ENCODE results near the gene OBSL1.
A peak's percentile ranks its signal among the peaks of the same experiment; 100 is the strongest.

Gene OBSL1

GRCh38 chr2:219597552-219598307, 26.4 kb upstream of the OBSL1 start, which contains the start of gene STK11IP:
TSS of gene STK11IP (plus strand) at chr2:219597857. CDS start at chr2:219598120, 263 bp downstream.
- Histone ChIP-seq H3K4me1 (ENCODE audit: control insufficient read depth, insufficient read depth, low read length, poor library complexity, severe bottlenecking) (peaks cover 7% of the 10 kb centered on the region), H3K27me3 (replicated peaks; ENCODE audit: control insufficient read depth, insufficient read depth, low read length, poor library complexity, severe bottlenecking) (no peaks in the 10 kb centered on the region), H3K4me3 (ENCODE audit: insufficient read depth, low read depth, low read length, poor library complexity, severe bottlenecking) (peak within 1 kb of the TSS; percentile 93), H3K9me3 (ENCODE audit: control insufficient read depth, low read length) (no peaks in the 10 kb centered on the region), H3K27ac (ENCODE audit: insufficient read depth, low read length, poor library complexity, severe bottlenecking) (peak within 1 kb of the TSS; percentile 82), H3K36me3 (ENCODE audit: control insufficient read depth, insufficient read depth, low read length) (peaks cover 16% of the 10 kb centered on the region)
- peak; percentile 78 to 85 (median 81) for DNase-seq

DNA sequence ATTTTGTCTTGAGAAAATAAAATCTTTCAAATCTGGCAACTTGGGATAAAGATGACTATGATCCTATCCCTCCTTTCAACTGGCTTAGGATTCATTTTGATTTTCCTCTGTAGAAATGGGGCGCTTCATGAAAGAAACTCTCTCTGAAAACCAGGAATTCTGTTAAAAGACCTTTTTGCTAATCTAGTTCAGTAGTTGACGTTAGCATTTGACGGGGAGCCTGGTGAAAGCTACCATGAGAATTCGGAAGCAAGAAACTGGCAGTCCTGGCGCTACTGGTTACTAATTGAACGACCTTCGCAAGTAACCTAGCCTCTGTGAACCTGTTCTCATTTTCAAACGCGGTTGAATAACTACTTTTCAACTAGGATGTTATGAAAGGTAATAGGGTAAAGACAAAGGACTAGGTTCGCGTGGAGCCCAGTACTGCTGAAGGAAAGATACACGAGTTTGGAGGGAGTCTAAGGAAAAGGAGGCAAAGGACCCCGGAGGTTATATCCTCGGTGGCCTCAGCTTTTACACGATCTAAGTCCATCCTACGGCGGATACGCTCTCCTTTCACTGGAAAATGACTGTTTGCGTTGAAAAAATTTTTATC, 25.7 kb upstream of the OBSL1 start:
- H3K4me3 ChIP-seq (ENCODE audit: insufficient read depth, low read depth, low read length, poor library complexity, severe bottlenecking), result peak overlapping the region; percentile 93
- peaks cover 10% of the 10 kb centered on the region for H3K36me3 ChIP-seq (ENCODE audit: control insufficient read depth, insufficient read depth, low read length)
- DNase-seq, result no peak
- no peaks in the 10 kb centered on the region for H3K27me3 ChIP-seq (replicated peaks; ENCODE audit: control insufficient read depth, insufficient read depth, low read length, poor library complexity, severe bottlenecking)
- peak overlapping the region; percentile 82 for H3K27ac ChIP-seq (ENCODE audit: insufficient read depth, low read length, poor library complexity, severe bottlenecking)
- no peaks in the 10 kb centered on the region for H3K9me3 ChIP-seq (ENCODE audit: control insufficient read depth, low read length)
- H3K4me1 ChIP-seq (ENCODE audit: control insufficient read depth, insufficient read depth, low read length, poor library complexity, severe bottlenecking), result peaks cover 7% of the 10 kb centered on the region

GRCh38 chr2:219595256-219595655, 23.9 kb upstream of the OBSL1 start:
- Histone ChIP-seq H3K9me3 (ENCODE audit: control insufficient read depth, low read length) (no peaks in the 10 kb centered on the region), H3K36me3 (ENCODE audit: control insufficient read depth, insufficient read depth, low read length) (no peaks in the 10 kb centered on the region), H3K27ac (ENCODE audit: insufficient read depth, low read length, poor library complexity, severe bottlenecking) (no peak overlapping the region), H3K4me3 (ENCODE audit: insufficient read depth, low read depth, low read length, poor library complexity, severe bottlenecking) (no peak overlapping the region), H3K4me1 (ENCODE audit: control insufficient read depth, insufficient read depth, low read length, poor library complexity, severe bottlenecking) (peaks cover 7% of the 10 kb centered on the region), H3K27me3 (replicated peaks; ENCODE audit: control insufficient read depth, insufficient read depth, low read length, poor library complexity, severe bottlenecking) (no peaks in the 10 kb centered on the region)
- no peak for DNase-seq

DNA sequence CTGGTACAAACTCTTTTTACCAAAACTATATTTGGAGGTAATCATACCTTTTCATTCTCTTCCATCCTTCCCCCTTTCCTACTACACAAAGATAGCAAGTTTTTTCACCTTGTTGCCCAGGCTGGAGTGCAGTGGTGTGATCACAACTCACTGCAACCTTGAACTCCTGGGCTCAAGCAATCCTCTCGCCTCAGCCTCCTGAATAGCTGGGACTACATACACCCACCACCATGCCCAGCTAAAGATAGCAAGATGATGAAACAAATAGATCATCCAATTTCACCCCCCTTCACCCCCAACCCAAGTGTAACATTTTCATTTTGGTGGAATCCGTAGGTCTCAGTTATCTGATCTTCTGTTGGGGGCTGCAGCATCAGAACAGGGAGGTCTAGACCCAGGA, 21.8 kb upstream of the OBSL1 start:
- Histone ChIP-seq H3K4me1 (ENCODE audit: control insufficient read depth, insufficient read depth, low read length, poor library complexity, severe bottlenecking) (peaks cover 3% of the 10 kb centered on the region), H3K27me3 (replicated peaks; ENCODE audit: control insufficient read depth, insufficient read depth, low read length, poor library complexity, severe bottlenecking) (no peaks in the 10 kb centered on the region), H3K27ac (ENCODE audit: insufficient read depth, low read length, poor library complexity, severe bottlenecking) (no peak overlapping the region), H3K4me3 (ENCODE audit: insufficient read depth, low read depth, low read length, poor library complexity, severe bottlenecking) (no peak overlapping the region), H3K9me3 (ENCODE audit: control insufficient read depth, low read length) (no peaks in the 10 kb centered on the region), H3K36me3 (ENCODE audit: control insufficient read depth, insufficient read depth, low read length) (no peaks in the 10 kb centered on the region)
- DNase-seq, result no peak

GRCh38 chr2:219592736-219593135, 21.4 kb upstream of the OBSL1 start:
- H3K4me3 ChIP-seq (ENCODE audit: insufficient read depth, low read depth, low read length, poor library complexity, severe bottlenecking), result no peak overlapping the region
- no peak for DNase-seq

GRCh38 chr2:219591091-219591490, 19.8 kb upstream of the OBSL1 start:
- H3K4me3 ChIP-seq (ENCODE audit: insufficient read depth, low read depth, low read length, poor library complexity, severe bottlenecking), result no peak overlapping the region
- H3K36me3 ChIP-seq (ENCODE audit: control insufficient read depth, insufficient read depth, low read length), result no peaks in the 10 kb centered on the region
- H3K27ac ChIP-seq (ENCODE audit: insufficient read depth, low read length, poor library complexity, severe bottlenecking), result no peak overlapping the region
- H3K4me1 ChIP-seq (ENCODE audit: control insufficient read depth, insufficient read depth, low read length, poor library complexity, severe bottlenecking), result no peaks in the 10 kb centered on the region
- no peaks in the 10 kb centered on the region for H3K9me3 ChIP-seq (ENCODE audit: control insufficient read depth, low read length)
- no peak for DNase-seq
- no peaks in the 10 kb centered on the region for H3K27me3 ChIP-seq (replicated peaks; ENCODE audit: control insufficient read depth, insufficient read depth, low read length, poor library complexity, severe bottlenecking)

More at GRCh38 chr2:219592736-219593135, 21.4 kb upstream of the OBSL1 start:
- Histone ChIP-seq H3K9me3 (ENCODE audit: control insufficient read depth, low read length) (no peaks in the 10 kb centered on the region), H3K27me3 (replicated peaks; ENCODE audit: control insufficient read depth, insufficient read depth, low read length, poor library complexity, severe bottlenecking) (no peaks in the 10 kb centered on the region), H3K4me1 (ENCODE audit: control insufficient read depth, insufficient read depth, low read length, poor library complexity, severe bottlenecking) (no peaks in the 10 kb centered on the region), H3K36me3 (ENCODE audit: control insufficient read depth, insufficient read depth, low read length) (no peaks in the 10 kb centered on the region), H3K27ac (ENCODE audit: insufficient read depth, low read length, poor library complexity, severe bottlenecking) (no peak overlapping the region)

GRCh38 chr2:219581346-219581745, 10.0 kb upstream of the OBSL1 start:
- Histone ChIP-seq H3K4me3 (ENCODE audit: insufficient read depth, low read depth, low read length, poor library complexity, severe bottlenecking) (no peak overlapping the region), H3K27ac (ENCODE audit: insufficient read depth, low read length, poor library complexity, severe bottlenecking) (no peak overlapping the region)

DNA sequence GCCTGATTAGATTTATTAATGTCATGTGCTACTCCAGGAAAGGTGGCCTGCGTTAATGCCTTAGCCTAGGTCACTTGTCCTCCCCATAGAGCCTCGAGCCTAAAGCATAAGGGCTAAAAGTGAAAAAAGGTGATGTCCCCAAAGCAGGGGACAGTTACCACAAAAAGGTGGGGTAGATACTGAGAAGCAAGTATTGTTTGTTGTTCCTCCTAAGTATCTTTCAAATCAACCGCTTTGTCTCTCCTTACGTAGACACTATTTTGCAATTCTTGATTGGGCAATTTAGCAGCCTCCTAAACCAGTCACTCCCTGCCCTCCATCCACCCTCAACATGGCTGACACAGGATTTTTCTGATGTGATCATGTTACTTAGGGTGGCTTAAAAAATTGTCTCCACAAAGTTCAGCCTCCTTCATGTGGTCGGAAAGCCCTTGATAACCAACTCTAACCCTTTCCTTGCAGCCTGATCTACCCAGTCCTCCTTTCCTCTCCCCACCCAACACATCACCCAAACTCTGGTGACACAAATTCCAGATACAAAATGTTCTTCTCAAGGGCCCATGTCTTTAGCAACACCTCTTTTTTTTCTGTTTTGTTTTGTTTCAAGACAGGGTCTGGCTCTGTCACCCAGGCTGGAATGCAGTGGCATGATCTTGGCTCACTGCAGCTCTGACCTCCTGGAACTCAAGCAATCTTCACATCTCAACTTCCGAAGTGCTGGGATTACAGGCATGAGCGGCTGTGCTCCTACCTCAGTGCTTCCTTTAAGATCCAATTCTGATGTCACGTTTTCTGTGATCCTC, 7.7 kb upstream of the OBSL1 start:
- Histone ChIP-seq H3K9me3 (ENCODE audit: control insufficient read depth, low read length) (no peaks in the 10 kb centered on the region), H3K27ac (ENCODE audit: insufficient read depth, low read length, poor library complexity, severe bottlenecking) (no peak overlapping the region), H3K36me3 (ENCODE audit: control insufficient read depth, insufficient read depth, low read length) (no peaks in the 10 kb centered on the region), H3K27me3 (replicated peaks; ENCODE audit: control insufficient read depth, insufficient read depth, low read length, poor library complexity, severe bottlenecking) (no peaks in the 10 kb centered on the region), H3K4me3 (ENCODE audit: insufficient read depth, low read depth, low read length, poor library complexity, severe bottlenecking) (no peak overlapping the region), H3K4me1 (ENCODE audit: control insufficient read depth, insufficient read depth, low read length, poor library complexity, severe bottlenecking) (no peaks in the 10 kb centered on the region)
- no peak for DNase-seq

More at GRCh38 chr2:219581346-219581745, 10.0 kb upstream of the OBSL1 start:
- no peaks in the 10 kb centered on the region for H3K9me3 ChIP-seq (ENCODE audit: control insufficient read depth, low read length)
- no peaks in the 10 kb centered on the region for H3K36me3 ChIP-seq (ENCODE audit: control insufficient read depth, insufficient read depth, low read length)
- no peaks in the 10 kb centered on the region for H3K4me1 ChIP-seq (ENCODE audit: control insufficient read depth, insufficient read depth, low read length, poor library complexity, severe bottlenecking)
- H3K27me3 ChIP-seq (replicated peaks; ENCODE audit: control insufficient read depth, insufficient read depth, low read length, poor library complexity, severe bottlenecking), result no peaks in the 10 kb centered on the region
- no peak for DNase-seq

DNA sequence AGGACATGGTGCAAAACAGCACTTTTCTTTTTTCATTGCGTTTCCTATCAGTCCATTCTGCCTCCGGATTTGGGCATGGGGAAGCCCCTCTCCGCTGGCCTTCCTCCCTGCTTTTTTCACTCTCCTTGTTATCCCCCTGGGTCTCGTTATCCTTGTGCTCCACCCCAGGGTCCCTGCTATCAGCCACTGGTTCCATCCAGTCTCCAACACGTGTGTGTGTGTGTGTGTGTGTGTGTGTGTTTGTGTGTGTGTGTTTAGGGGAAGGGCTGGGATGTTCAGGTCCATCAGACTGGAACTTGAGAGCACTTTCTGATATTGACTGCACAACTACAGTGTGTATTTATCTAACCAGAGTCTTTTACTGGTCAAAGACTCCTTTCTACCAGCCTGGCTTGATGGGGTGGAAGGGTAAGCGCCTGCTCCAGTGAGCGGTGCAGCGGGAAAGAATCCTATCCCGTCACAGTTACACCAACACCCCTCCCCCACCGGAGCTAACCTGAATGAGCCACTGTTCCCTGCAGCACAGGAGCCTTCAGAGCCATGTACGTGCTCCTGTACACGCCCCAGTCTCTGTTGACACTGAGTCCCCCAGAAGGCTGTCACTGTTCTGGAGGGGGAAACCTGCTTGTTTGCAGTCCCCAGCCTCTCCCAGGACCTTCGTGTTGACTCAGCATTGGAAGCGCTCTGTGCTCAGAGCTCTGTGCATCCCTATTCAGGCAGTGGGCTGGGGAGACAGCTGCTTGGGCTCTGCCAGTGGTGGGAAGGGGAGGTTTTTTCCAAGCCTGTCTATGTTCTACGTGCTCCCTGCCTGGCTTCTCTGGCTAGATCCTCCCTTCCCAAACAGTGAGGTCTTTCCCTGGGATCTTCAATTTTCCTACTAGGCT, 5.4 kb upstream of the OBSL1 start:
- Histone ChIP-seq H3K9me3 (ENCODE audit: control insufficient read depth, low read length) (no peaks in the 10 kb centered on the region), H3K4me3 (ENCODE audit: insufficient read depth, low read depth, low read length, poor library complexity, severe bottlenecking) (no peak overlapping the region), H3K27ac (ENCODE audit: insufficient read depth, low read length, poor library complexity, severe bottlenecking) (no peak overlapping the region), H3K36me3 (ENCODE audit: control insufficient read depth, insufficient read depth, low read length) (no peaks in the 10 kb centered on the region), H3K4me1 (ENCODE audit: control insufficient read depth, insufficient read depth, low read length, poor library complexity, severe bottlenecking) (no peaks in the 10 kb centered on the region), H3K27me3 (replicated peaks; ENCODE audit: control insufficient read depth, insufficient read depth, low read length, poor library complexity, severe bottlenecking) (peaks cover 8% of the 10 kb centered on the region)
- DNase-seq, result no peak
